CD4-positive, alpha-beta T cell (primary cell): ENCODE measurements around the gene SLC1A2. TPM values are rescaled to one million over a fixed set of nuclear protein-coding genes. Genes with fewer than 3 reads are reported as not detected.

Experiments used
- ATAC-seq: fragments of 200-7000 bp; cut with Tn5 transposase; one replicate; pipeline ENCODE4 v1.10.0; 2022; ENCODE audit warnings: mild to moderate bottlenecking; ENCODE audit not compliant: poor library complexity
- CTCF ChIA-PET: fragments of 350-600 bp; sonication (Branson Sonifier 250); formaldehyde crosslinking; loops from one replicate; lab custom pipeline; 2021; ENCODE audit warnings: antibody characterized with exemption, inconsistent platforms; lab: Charles Lee
- POLR2A ChIA-PET: fragments of 350-600 bp; sonication (Branson Sonifier 250); formaldehyde crosslinking; loops from one replicate; lab custom pipeline; 2021; ENCODE audit warnings: antibody characterized with exemption, inconsistent platforms; lab: Charles Lee
- DNase-seq, 14 experiments: peaks; one replicate each; pipeline ENCODE4 v3.0.0-alpha.2; 2013 to 2020; ENCODE audit warnings: mixed read lengths in 2 of 14
- H3K27ac ChIP-seq, 2 donors: one replicate each; pipeline versions ENCODE4 v1.5.1 to v1.7.0; 2013; ENCODE audit warnings: low read length in 2 of 2, low read depth in 1 of 2, mild to moderate bottlenecking in 1 of 2
- H3K27me3 ChIP-seq, 2 experiments: 1 replicate in 1 of 2; 2 replicates in 1 of 2; pipeline versions ENCODE4 v1.6.1 to v1.7.0; 2013; ENCODE audit warnings: low read length in 2 of 2, control low read depth in 1 of 2, mild to moderate bottlenecking in 1 of 2, moderate library complexity in 1 of 2; ENCODE audit not compliant: insufficient read depth in 2 of 2, control insufficient read depth in 1 of 2
- H3K36me3 ChIP-seq: one replicate; pipeline ENCODE4 v1.6.1; 2013; ENCODE audit warnings: low read length, control low read depth; ENCODE audit not compliant: insufficient read depth
- H3K4me1 ChIP-seq: one replicate; pipeline ENCODE4 v1.6.1; 2013; ENCODE audit warnings: low read length, control low read depth; ENCODE audit not compliant: insufficient read depth
- H3K4me3 ChIP-seq: one replicate; pipeline ENCODE4 v1.5.1; 2013; ENCODE audit warnings: mild to moderate bottlenecking, low read length, moderate library complexity
- H3K9me3 ChIP-seq, 2 experiments: 1 replicate in 1 of 2; 2 replicates in 1 of 2; pipeline versions ENCODE4 v1.6.1 to v1.7.0; 2013; ENCODE audit warnings: low read length in 2 of 2, mild to moderate bottlenecking in 2 of 2, control low read depth in 1 of 2, moderate library complexity in 1 of 2; ENCODE audit not compliant: control insufficient read depth in 1 of 2, insufficient read depth in 1 of 2
- H3K27ac Mint-ChIP-seq: one replicate; pipeline ENCODE4 v1.8.0; 2020; ENCODE audit warnings: mixed read lengths
- H3K27me3 Mint-ChIP-seq: one replicate; pipeline ENCODE4 v1.8.0; 2021; ENCODE audit warnings: mixed read lengths
- H3K36me3 Mint-ChIP-seq: one replicate; pipeline ENCODE4 v1.8.0; 2021; ENCODE audit warnings: low read depth, mixed read lengths
- H3K4me1 Mint-ChIP-seq: one replicate; pipeline ENCODE4 v1.8.0; 2021; ENCODE audit warnings: low read depth, mixed read lengths
- H3K4me3 Mint-ChIP-seq: one replicate; pipeline ENCODE4 v1.8.0; 2020; ENCODE audit warnings: mild to moderate bottlenecking, mixed read lengths
- H3K9me3 Mint-ChIP-seq: one replicate; pipeline ENCODE4 v1.8.0; 2020; ENCODE audit warnings: mixed read lengths
- CTCF ChIP-seq: fragments of 200-600 bp; IDR thresholded peaks from one replicate; pipeline ENCODE4 v1.8.0; 2022; ENCODE audit warnings: antibody characterized with exemption, mild to moderate bottlenecking
- intact Hi-C, 2 experiments: fragments of 100-400 bp; cut with DNase I in 1 of 2; cut with micrococcal nuclease in 1 of 2; formaldehyde crosslinking; loops; one replicate each; pipeline versions ENCODE4 v1.15.1 to v1.9.0; 2023 to 2025; cut with DNase I, micrococcal nuclease
- total RNA-seq, 174 experiments: library from RNA in 2 of 174; stranded (reverse) in 2 of 174; gene quantifications; one replicate each; pipeline ENCODE4 v1.2.3 and lab custom pipeline; 2021 to 2026

The SLC1A2 gene
- total RNA-seq, 2 experiments from 2014 or later, result not detected

GRCh38 chr11:35233518-35233917, 185.8 kb downstream of the SLC1A2 start:
- Mint-ChIP-seq H3K4me3 (peak overlapping the region; percentile 11), H3K36me3 (peaks cover 76% of the 10 kb centered on the region), H3K27me3 (no peaks in the 10 kb centered on the region), H3K9me3 (peaks cover 26% of the 10 kb centered on the region), H3K27ac (peak overlapping the region; percentile 75), H3K4me1 (peaks cover 78% of the 10 kb centered on the region)
- ChIA-PET POLR2A (interaction anchor here (1.1 to 5.4 kb wide), 4 partner anchors 9 to 24 kb away, joined by 3 to 44 read pairs (median 4); no protein-coding TSS in a partner anchor), CTCF (interaction anchor here (1.8 kb wide), 1 partner anchor 72 kb away, joined by 5 read pairs; no protein-coding TSS in a partner anchor)
- no peak for TF ChIP-seq CTCF
- DNase-seq (no peak), ATAC-seq (no peak)
- intact Hi-C loops, result no loop called here
- Histone ChIP-seq H3K4me1 (peaks cover 38% of the 10 kb centered on the region), H3K4me3 (no peak overlapping the region), H3K27ac (no peak overlapping the region), H3K27me3 (no peaks in the 10 kb centered on the region), H3K9me3 (peaks cover 5 to 13% of the 10 kb centered on the region in 2 experiments), H3K36me3 (peaks cover 39% of the 10 kb centered on the region)

- no peaks in the 10 kb centered on the region for H3K27me3 Mint-ChIP-seq
- peaks cover 27% of the 10 kb centered on the region for H3K9me3 Mint-ChIP-seq
- Histone ChIP-seq H3K9me3 (peaks cover 5 to 13% of the 10 kb centered on the region in 2 experiments), H3K27me3 (no peaks in the 10 kb centered on the region), H3K4me1 (peaks cover 33% of the 10 kb centered on the region), H3K36me3 (peaks cover 45% of the 10 kb centered on the region), H3K4me3 (no peak overlapping the region), H3K27ac (no peak overlapping the region)
- ChIA-PET CTCF (no interaction called here), POLR2A (interaction anchor here (0.6 to 5.4 kb wide), 3 partner anchors 10 to 24 kb away, joined by 3 to 44 read pairs (median 3); no protein-coding TSS in a partner anchor)
- peak in 1 of 14 experiments; percentile 22 for DNase-seq
- peaks cover 82% of the 10 kb centered on the region for H3K36me3 Mint-ChIP-seq
- no peak for TF ChIP-seq CTCF
- peak overlapping the region; percentile 75 for H3K27ac Mint-ChIP-seq
- H3K4me1 Mint-ChIP-seq, result peaks cover 78% of the 10 kb centered on the region
- ATAC-seq, result no peak
- no peak overlapping the region for H3K4me3 Mint-ChIP-seq
- intact Hi-C loops, result no loop called here
These were observed 186.4 kb downstream of the SLC1A2 start for GRCh38 chr11:35232891-35233330.

GRCh38 chr11:35231076-35231860, 188.1 kb downstream of the SLC1A2 start:
- intact Hi-C loops, result no loop called here
- TF ChIP-seq CTCF, result no peak
- peaks cover 28% of the 10 kb centered on the region for H3K9me3 Mint-ChIP-seq
- POLR2A ChIA-PET, result interaction anchor here (0.6 to 1.0 kb wide), 2 partner anchors 11 to 114 kb away, joined by 3 read pairs; no protein-coding TSS in a partner anchor
- H3K36me3 Mint-ChIP-seq, result peaks cover 98% of the 10 kb centered on the region
- Histone ChIP-seq H3K4me1 (peaks cover 26% of the 10 kb centered on the region), H3K27me3 (no peaks in the 10 kb centered on the region), H3K36me3 (peaks cover 61% of the 10 kb centered on the region), H3K27ac (no peak overlapping the region), H3K4me3 (no peak overlapping the region), H3K9me3 (peaks cover 5 to 13% of the 10 kb centered on the region in 2 experiments)
- peak overlapping the region; percentile 80 for H3K27ac Mint-ChIP-seq
- no peak overlapping the region for H3K4me3 Mint-ChIP-seq
- ATAC-seq, result no peak
- H3K27me3 Mint-ChIP-seq, result no peaks in the 10 kb centered on the region
- CTCF ChIA-PET, result interaction anchor here (1.0 to 1.1 kb wide), 2 partner anchors 16 to 75 kb away, joined by 3 to 4 read pairs; no protein-coding TSS in a partner anchor
- peaks cover 70% of the 10 kb centered on the region for H3K4me1 Mint-ChIP-seq
- no peak for DNase-seq
